SJCRH30 (cell line): ENCODE results near the gene ZCCHC24. TPM values are rescaled to one million over a fixed set of nuclear protein-coding genes. Genes with fewer than 3 reads are reported as not detected.

Experiments used
- DNase-seq, 2 experiments: peaks; one replicate each; pipeline ENCODE4 v3.0.0-alpha.2; 2015 to 2020
- H3K27ac ChIP-seq: fragments of 250-450 bp; sonication (Bioruptor Pico); 2 replicates; pipeline ENCODE4 v1.5.1; 2020; ENCODE audit warnings: mild to moderate bottlenecking, moderate library complexity
- H3K27me3 ChIP-seq: fragments of 250-450 bp; sonication (Bioruptor Pico); 2 replicates; pipeline ENCODE4 v1.5.1; 2020; ENCODE audit warnings: mild to moderate bottlenecking, moderate library complexity
- H3K36me3 ChIP-seq: fragments of 250-450 bp; sonication (Bioruptor Pico); 2 replicates; pipeline ENCODE4 v1.5.1; 2020; ENCODE audit warnings: mild to moderate bottlenecking, moderate library complexity
- H3K4me1 ChIP-seq: fragments of 250-450 bp; sonication (Bioruptor Pico); 2 replicates; pipeline ENCODE4 v1.5.1; 2020; ENCODE audit warnings: mild to moderate bottlenecking, moderate library complexity
- H3K4me3 ChIP-seq: fragments of 250-450 bp; sonication (Bioruptor Pico); 2 replicates; pipeline ENCODE4 v1.5.1; 2020; ENCODE audit warnings: mild to moderate bottlenecking, moderate library complexity
- H3K9me3 ChIP-seq: fragments of 250-450 bp; sonication (Bioruptor Pico); replicated peaks from 2 replicates; pipeline ENCODE4 v1.5.1; 2020; ENCODE audit warnings: mild to moderate bottlenecking, moderate library complexity
- total RNA-seq: library from RNA; depleted of rRNA; stranded (reverse); fragments of >200 nt; shearing (Covaris generic); gene quantifications from 2 replicates; pipeline ENCODE4 v1.2.3, GENCODE V29; 2014

ZCCHC24 gene
- total RNA-seq, 1 experiment from 2014 or later = 53.7 TPM

- peaks cover 33% of the 10 kb centered on the region for H3K4me1 ChIP-seq
- no peaks in the 10 kb centered on the region for H3K9me3 ChIP-seq
- no peak for DNase-seq
- no peak overlapping the region for H3K27ac ChIP-seq
- H3K36me3 ChIP-seq = peaks cover 66% of the 10 kb centered on the region
- H3K27me3 ChIP-seq = no peaks in the 10 kb centered on the region
- H3K4me3 ChIP-seq = no peak overlapping the region
Measured at GRCh38 chr10:79434223-79434687, 11.2 kb downstream of the ZCCHC24 start.

- no peak for DNase-seq
- H3K9me3 ChIP-seq = no peaks in the 10 kb centered on the region
- H3K27me3 ChIP-seq = no peaks in the 10 kb centered on the region
- H3K27ac ChIP-seq = no peak overlapping the region
- peaks cover 66% of the 10 kb centered on the region for H3K36me3 ChIP-seq
- peaks cover 32% of the 10 kb centered on the region for H3K4me1 ChIP-seq
- no peak overlapping the region for H3K4me3 ChIP-seq
Measured at GRCh38 chr10:79433324-79434222, 11.9 kb downstream of the ZCCHC24 start.

GRCh38 chr10:79431891-79432831 lies 13.3 kb downstream of the ZCCHC24 start:
- Histone ChIP-seq H3K27me3 (no peaks in the 10 kb centered on the region), H3K4me3 (no peak overlapping the region), H3K9me3 (no peaks in the 10 kb centered on the region), H3K36me3 (peaks cover 76% of the 10 kb centered on the region), H3K4me1 (peaks cover 29% of the 10 kb centered on the region), H3K27ac (no peak overlapping the region)
- DNase-seq = no peak

GRCh38 chr10:79431428-79431827 lies 14.0 kb downstream of the ZCCHC24 start:
- Histone ChIP-seq H3K36me3 (peaks cover 78% of the 10 kb centered on the region), H3K27ac (no peak overlapping the region), H3K9me3 (no peaks in the 10 kb centered on the region), H3K27me3 (no peaks in the 10 kb centered on the region), H3K4me3 (no peak overlapping the region), H3K4me1 (peaks cover 25% of the 10 kb centered on the region)
- no peak for DNase-seq

- peaks cover 23% of the 10 kb centered on the region for H3K4me1 ChIP-seq
- no peak overlapping the region for H3K27ac ChIP-seq
- H3K36me3 ChIP-seq = peaks cover 80% of the 10 kb centered on the region
- no peak overlapping the region for H3K4me3 ChIP-seq
- no peaks in the 10 kb centered on the region for H3K9me3 ChIP-seq
- H3K27me3 ChIP-seq = no peaks in the 10 kb centered on the region
- DNase-seq = no peak
Measured at GRCh38 chr10:79430936-79431335, 14.5 kb downstream of the ZCCHC24 start.

- Histone ChIP-seq H3K27ac (no peak overlapping the region), H3K9me3 (no peaks in the 10 kb centered on the region), H3K4me1 (peaks cover 23% of the 10 kb centered on the region), H3K36me3 (peaks cover 85% of the 10 kb centered on the region), H3K27me3 (no peaks in the 10 kb centered on the region), H3K4me3 (no peak overlapping the region)
- DNase-seq = no peak
Measured at GRCh38 chr10:79430325-79430905, 15.0 kb downstream of the ZCCHC24 start.

- Histone ChIP-seq H3K27ac (no peak overlapping the region), H3K36me3 (peaks cover 84% of the 10 kb centered on the region)
- DNase-seq = no peak
Measured at GRCh38 chr10:79429751-79430150, 15.7 kb downstream of the ZCCHC24 start.

GRCh38 chr10:79427965-79428364 lies 17.5 kb downstream of the ZCCHC24 start:
- H3K4me3 ChIP-seq = no peak overlapping the region
- peaks cover 82% of the 10 kb centered on the region for H3K36me3 ChIP-seq
- H3K27ac ChIP-seq = no peak overlapping the region
- H3K27me3 ChIP-seq = no peaks in the 10 kb centered on the region
- peaks cover 30% of the 10 kb centered on the region for H3K4me1 ChIP-seq
- H3K9me3 ChIP-seq = no peaks in the 10 kb centered on the region
- DNase-seq = no peak

More at GRCh38 chr10:79429751-79430150, 15.7 kb downstream of the ZCCHC24 start:
- no peaks in the 10 kb centered on the region for H3K27me3 ChIP-seq
- H3K4me1 ChIP-seq = peaks cover 24% of the 10 kb centered on the region
- no peaks in the 10 kb centered on the region for H3K9me3 ChIP-seq
- no peak overlapping the region for H3K4me3 ChIP-seq

GRCh38 chr10:79425074-79425532 lies 20.3 kb downstream of the ZCCHC24 start:
- H3K27ac ChIP-seq = no peak overlapping the region
- no peak for DNase-seq
- peaks cover 29% of the 10 kb centered on the region for H3K4me1 ChIP-seq

GRCh38 chr10:79424221-79425073 lies 21.0 kb downstream of the ZCCHC24 start:
- peak; percentile 85 to 89 for DNase-seq
- H3K4me1 ChIP-seq = peaks cover 26% of the 10 kb centered on the region
- no peaks in the 10 kb centered on the region for H3K27me3 ChIP-seq
- no peaks in the 10 kb centered on the region for H3K9me3 ChIP-seq
- peaks cover 63% of the 10 kb centered on the region for H3K36me3 ChIP-seq
- no peak overlapping the region for H3K4me3 ChIP-seq
- no peak overlapping the region for H3K27ac ChIP-seq

More at GRCh38 chr10:79425074-79425532, 20.3 kb downstream of the ZCCHC24 start:
- H3K4me3 ChIP-seq = no peak overlapping the region
- H3K9me3 ChIP-seq = no peaks in the 10 kb centered on the region
- peaks cover 67% of the 10 kb centered on the region for H3K36me3 ChIP-seq
- H3K27me3 ChIP-seq = no peaks in the 10 kb centered on the region

GRCh38 chr10:79422178-79422892 lies 23.1 kb downstream of the ZCCHC24 start:
- DNase-seq = no peak
- Histone ChIP-seq H3K27me3 (no peaks in the 10 kb centered on the region), H3K9me3 (no peaks in the 10 kb centered on the region), H3K27ac (no peak overlapping the region), H3K4me1 (peaks cover 26% of the 10 kb centered on the region), H3K36me3 (peaks cover 62% of the 10 kb centered on the region), H3K4me3 (no peak overlapping the region)

GRCh38 chr10:79420974-79421688 lies 24.3 kb downstream of the ZCCHC24 start:
- Histone ChIP-seq H3K4me3 (no peak overlapping the region), H3K4me1 (peaks cover 25% of the 10 kb centered on the region), H3K27me3 (no peaks in the 10 kb centered on the region), H3K9me3 (no peaks in the 10 kb centered on the region), H3K36me3 (peaks cover 62% of the 10 kb centered on the region), H3K27ac (no peak overlapping the region)
- DNase-seq = no peak
